Muscle of leg (tissue), 11 donors: ENCODE measurements around the gene TBC1D32. TPM values are rescaled to one million over a fixed set of nuclear protein-coding genes. Genes with fewer than 3 reads are reported as not detected.
"Not testable (repeated sequence)": the region's sequence is repeated elsewhere in the genome, so short reads cannot be mapped to it uniquely, and the experiment has no call there.

Experiments
- DNase-seq: peaks from one replicate; pipeline ENCODE4 v3.0.0; 2013
- H3K27ac ChIP-seq: one replicate; pipeline ENCODE4 v1.5.1; 2013; ENCODE audit warnings: mild to moderate bottlenecking, low read length, control low read depth
- H3K27me3 ChIP-seq: one replicate; pipeline ENCODE4 v1.6.1; 2013; ENCODE audit warnings: low read length; ENCODE audit not compliant: control insufficient read depth, insufficient read depth
- H3K36me3 ChIP-seq: one replicate; pipeline ENCODE4 v1.6.1; 2013; ENCODE audit warnings: low read length; ENCODE audit not compliant: control insufficient read depth, insufficient read depth
- H3K4me1 ChIP-seq: one replicate; pipeline ENCODE4 v1.6.1; 2013; ENCODE audit warnings: low read length; ENCODE audit not compliant: control insufficient read depth, insufficient read depth
- H3K4me3 ChIP-seq: one replicate; pipeline ENCODE4 v1.5.1; 2013; ENCODE audit warnings: low read length, control low read depth
- H3K9me3 ChIP-seq: replicated peaks from 2 replicates; pipeline ENCODE4 v1.6.1; 2013; ENCODE audit warnings: low read depth, low read length; ENCODE audit not compliant: control insufficient read depth
- WGBS: methylation state at CpG from one replicate; pipeline ENCODE4 v1.1.5; 2013; ENCODE audit warnings: missing lambda C conversion rate; ENCODE audit not compliant: insufficient coverage; 5-methylcytosine and 5-hydroxymethylcytosine counted together
- polyA plus RNA-seq, 8 donors: library from polyadenylated mRNA; unstranded; fragments of 120-200 nt; gene quantifications; one replicate each; pipeline versions ENCODE4 v1.2.1 to v1.2.3, GENCODE V29; 2013; ENCODE audit warnings: inconsistent platforms in 1 of 8, low replicate concordance in 1 of 8; ENCODE audit not compliant: insufficient read length in 8 of 8, insufficient read depth in 1 of 8
- total RNA-seq: library from RNA; stranded (reverse); fragments of 120-200 nt; gene quantifications from one replicate; pipeline ENCODE4 v1.2.4, GENCODE V29; 2013

TBC1D32 gene
- total and polyA plus RNA-seq, 9 donors = 5.1 to 12.9 (median 5.8) TPM

GRCh38 chr6:121333196-121333595, 1.1 kb downstream of the TBC1D32 start:
- no peak overlapping the region for H3K4me3 ChIP-seq
- no peaks in the 10 kb centered on the region for H3K36me3 ChIP-seq
- no peak overlapping the region for H3K27ac ChIP-seq
- H3K4me1 ChIP-seq = no peaks in the 10 kb centered on the region
- no peak for DNase-seq
- WGBS = 96% methylated on average over 4 of the region's 4 CpGs
- H3K9me3 ChIP-seq = no peaks in the 10 kb centered on the region
- H3K27me3 ChIP-seq = no peaks in the 10 kb centered on the region

- Histone ChIP-seq H3K4me1 (no peaks in the 10 kb centered on the region), H3K36me3 (no peaks in the 10 kb centered on the region), H3K27ac (no peak overlapping the region), H3K4me3 (no peak overlapping the region), H3K27me3 (no peaks in the 10 kb centered on the region), H3K9me3 (no peaks in the 10 kb centered on the region)
- no peak for DNase-seq
- WGBS = 100% methylated on average over 1 of the region's 2 CpGs
These were observed 3.8 kb downstream of the TBC1D32 start for GRCh38 chr6:121330516-121330915.

- no peaks in the 10 kb centered on the region for H3K27me3 ChIP-seq
These were observed 13.0 kb downstream of the TBC1D32 start for GRCh38 chr6:121321282-121321681.

GRCh38 chr6:121319603-121320002, 14.7 kb downstream of the TBC1D32 start:
- Histone ChIP-seq H3K36me3 (no peaks in the 10 kb centered on the region), H3K9me3 (no peaks in the 10 kb centered on the region), H3K27ac (no peak overlapping the region), H3K27me3 (no peaks in the 10 kb centered on the region), H3K4me3 (no peak overlapping the region), H3K4me1 (no peaks in the 10 kb centered on the region)
- no peak for DNase-seq
- no CpG with 5 or more reads among the region's 2 CpGs for WGBS

More at GRCh38 chr6:121321282-121321681, 13.0 kb downstream of the TBC1D32 start:
- no peak for DNase-seq
- no peaks in the 10 kb centered on the region for H3K36me3 ChIP-seq
- H3K4me1 ChIP-seq = no peaks in the 10 kb centered on the region
- 89% methylated on average over 3 of the region's 4 CpGs for whole genome bisulfite sequencing
- H3K4me3 ChIP-seq = no peak overlapping the region
- no peak overlapping the region for H3K27ac ChIP-seq
- H3K9me3 ChIP-seq = no peaks in the 10 kb centered on the region

DNA sequence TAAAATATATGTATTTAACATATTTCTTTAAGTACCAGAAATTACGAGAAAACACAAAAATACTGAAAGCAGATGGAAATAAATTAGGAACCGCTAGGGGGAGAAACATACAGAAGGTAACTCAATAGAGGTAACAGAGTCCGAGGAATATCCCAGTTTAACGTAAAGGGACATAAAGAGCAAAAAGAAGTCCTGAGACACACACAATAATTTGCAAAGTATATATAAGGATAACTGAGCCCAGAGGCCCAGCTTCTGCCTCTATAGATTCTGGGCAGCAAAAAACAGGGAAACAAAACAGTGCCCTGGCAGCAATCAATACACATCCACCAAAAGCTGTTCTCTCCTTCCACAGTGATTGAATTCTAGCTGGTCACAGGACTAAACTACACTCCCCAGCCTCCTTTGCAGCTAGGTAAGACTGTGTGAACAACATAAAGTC, 15.1 kb downstream of the TBC1D32 start:
- Histone ChIP-seq H3K4me3 (no peak overlapping the region), H3K4me1 (no peaks in the 10 kb centered on the region), H3K27ac (no peak overlapping the region), H3K9me3 (no peaks in the 10 kb centered on the region), H3K36me3 (no peaks in the 10 kb centered on the region), H3K27me3 (no peaks in the 10 kb centered on the region)
- DNase-seq = peak; percentile 50
- WGBS = no CpG with 5 or more reads among the region's 4 CpGs

- H3K9me3 ChIP-seq = no peaks in the 10 kb centered on the region
- no peak overlapping the region for H3K4me3 ChIP-seq
- DNase-seq = no peak
- H3K27ac ChIP-seq = no peak overlapping the region
- H3K4me1 ChIP-seq = no peaks in the 10 kb centered on the region
- no CpG with 5 or more reads among the region's 6 CpGs for WGBS
- no peaks in the 10 kb centered on the region for H3K27me3 ChIP-seq
- no peaks in the 10 kb centered on the region for H3K36me3 ChIP-seq
These were observed 19.7 kb downstream of the TBC1D32 start for GRCh38 chr6:121314381-121315112.

- not testable (repeated sequence) for H3K9me3 ChIP-seq, H3K36me3 ChIP-seq, H3K4me3 ChIP-seq, H3K4me1 ChIP-seq, H3K27ac ChIP-seq, DNase-seq, H3K27me3 ChIP-seq
- 100% methylated on average over 2 of the region's 5 CpGs for WGBS
These were observed 22.5 kb downstream of the TBC1D32 start for GRCh38 chr6:121311814-121312213.

DNA sequence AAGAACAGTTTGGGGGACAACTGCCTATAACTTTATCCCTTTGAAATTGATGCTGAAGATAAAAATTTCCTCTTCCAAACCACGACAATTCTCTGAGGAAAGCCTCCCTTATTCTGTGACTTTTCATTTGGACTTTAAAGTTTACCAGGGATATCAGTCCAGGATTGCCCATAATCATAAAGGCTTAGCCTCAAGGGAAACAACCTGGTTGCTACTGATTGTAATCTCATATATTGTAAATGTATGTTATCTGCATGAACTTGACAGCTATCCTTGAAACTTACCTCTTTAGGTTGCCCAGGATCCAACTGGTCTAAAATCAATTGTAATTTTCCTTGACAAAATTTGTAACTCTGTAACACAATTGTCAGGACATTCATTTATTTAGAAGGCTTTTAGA, 23.8 kb downstream of the TBC1D32 start:
- Histone ChIP-seq H3K27me3 (no peaks in the 10 kb centered on the region), H3K4me3 (no peak overlapping the region), H3K9me3 (no peaks in the 10 kb centered on the region), H3K36me3 (no peaks in the 10 kb centered on the region), H3K4me1 (no peaks in the 10 kb centered on the region), H3K27ac (no peak overlapping the region)
- no CpG with 5 or more reads among the region's 1 CpG for WGBS
- DNase-seq = no peak

- H3K4me3 ChIP-seq = no peak overlapping the region
- H3K36me3 ChIP-seq = no peaks in the 10 kb centered on the region
- H3K27ac ChIP-seq = no peak overlapping the region
- no peaks in the 10 kb centered on the region for H3K9me3 ChIP-seq
- H3K27me3 ChIP-seq = no peaks in the 10 kb centered on the region
- no CpG with 5 or more reads among the region's 4 CpGs for whole genome bisulfite sequencing
- DNase-seq = no peak
- no peaks in the 10 kb centered on the region for H3K4me1 ChIP-seq
These were observed 24.4 kb downstream of the TBC1D32 start for GRCh38 chr6:121309768-121310469.

GRCh38 chr6:121305957-121306607, 28.2 kb downstream of the TBC1D32 start:
- WGBS = no CpG with 5 or more reads among the region's 7 CpGs
- H3K4me3 ChIP-seq = no peak overlapping the region
- H3K9me3 ChIP-seq = no peaks in the 10 kb centered on the region

More at GRCh38 chr6:121305957-121306607, 28.2 kb downstream of the TBC1D32 start:
- H3K36me3 ChIP-seq = no peaks in the 10 kb centered on the region
- H3K27ac ChIP-seq = no peak overlapping the region
- no peaks in the 10 kb centered on the region for H3K27me3 ChIP-seq
- H3K4me1 ChIP-seq = no peaks in the 10 kb centered on the region
- peak; percentile 18 for DNase-seq
